GM06990 (cell line): ENCODE data around the gene PRG2.

Experiments used
- DNase-seq: peaks from one replicate; pipeline ENCODE4 v3.0.0-alpha.2; 2011; ENCODE audit not compliant: insufficient read length; ENCODE audit errors: extremely low read depth
- H3K27me3 ChIP-seq: replicated peaks from 2 replicates; pipeline ENCODE4 v1.6.0; 2011; ENCODE audit warnings: low read length; ENCODE audit not compliant: control insufficient read depth, insufficient read depth
- H3K36me3 ChIP-seq: 2 replicates; pipeline ENCODE4 v1.5.1; 2011; ENCODE audit warnings: low read length; ENCODE audit not compliant: control insufficient read depth, insufficient read depth
- H3K4me3 ChIP-seq: replicated peaks from 2 replicates; pipeline ENCODE4 v1.5.1; 2011; ENCODE audit warnings: low read depth, mild to moderate bottlenecking, control low read depth, low read length
- TF ChIP-seq, protein P1 (sequence below): IDR thresholded peaks from 2 replicates; pipeline ENCODE4 v1.5.1; 2011; ENCODE audit warnings: low read length, control low read depth, mild to moderate bottlenecking, inconsistent platforms; ENCODE audit not compliant: insufficient read depth, poor library complexity, severe bottlenecking

The PRG2 gene

GRCh38 chr11:57426929-57427726 is 36.7 kb upstream of the PRG2 start, which contains the start of gene SLC43A3:
SLC43A3 (minus strand) TSS chr11:57427121; CDS start chr11:57426172, 949 bp downstream.
- H3K36me3 ChIP-seq: peaks cover 11% of the 10 kb centered on the region
- TF ChIP-seq, protein P1, sequence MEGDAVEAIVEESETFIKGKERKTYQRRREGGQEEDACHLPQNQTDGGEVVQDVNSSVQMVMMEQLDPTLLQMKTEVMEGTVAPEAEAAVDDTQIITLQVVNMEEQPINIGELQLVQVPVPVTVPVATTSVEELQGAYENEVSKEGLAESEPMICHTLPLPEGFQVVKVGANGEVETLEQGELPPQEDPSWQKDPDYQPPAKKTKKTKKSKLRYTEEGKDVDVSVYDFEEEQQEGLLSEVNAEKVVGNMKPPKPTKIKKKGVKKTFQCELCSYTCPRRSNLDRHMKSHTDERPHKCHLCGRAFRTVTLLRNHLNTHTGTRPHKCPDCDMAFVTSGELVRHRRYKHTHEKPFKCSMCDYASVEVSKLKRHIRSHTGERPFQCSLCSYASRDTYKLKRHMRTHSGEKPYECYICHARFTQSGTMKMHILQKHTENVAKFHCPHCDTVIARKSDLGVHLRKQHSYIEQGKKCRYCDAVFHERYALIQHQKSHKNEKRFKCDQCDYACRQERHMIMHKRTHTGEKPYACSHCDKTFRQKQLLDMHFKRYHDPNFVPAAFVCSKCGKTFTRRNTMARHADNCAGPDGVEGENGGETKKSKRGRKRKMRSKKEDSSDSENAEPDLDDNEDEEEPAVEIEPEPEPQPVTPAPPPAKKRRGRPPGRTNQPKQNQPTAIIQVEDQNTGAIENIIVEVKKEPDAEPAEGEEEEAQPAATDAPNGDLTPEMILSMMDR: no peak
- peak within 1 kb of the TSS; percentile 86 for H3K4me3 ChIP-seq
- peak; percentile 86 for DNase-seq
- no peaks in the 10 kb centered on the region for H3K27me3 ChIP-seq

GRCh38 chr11:57426439-57426928 is 36.0 kb upstream of the PRG2 start:
- peaks cover 11% of the 10 kb centered on the region for H3K36me3 ChIP-seq
- DNase-seq: no peak
- H3K27me3 ChIP-seq: no peaks in the 10 kb centered on the region
- H3K4me3 ChIP-seq: peak overlapping the region; percentile 86
- TF ChIP-seq, protein P1: no peak

DNA sequence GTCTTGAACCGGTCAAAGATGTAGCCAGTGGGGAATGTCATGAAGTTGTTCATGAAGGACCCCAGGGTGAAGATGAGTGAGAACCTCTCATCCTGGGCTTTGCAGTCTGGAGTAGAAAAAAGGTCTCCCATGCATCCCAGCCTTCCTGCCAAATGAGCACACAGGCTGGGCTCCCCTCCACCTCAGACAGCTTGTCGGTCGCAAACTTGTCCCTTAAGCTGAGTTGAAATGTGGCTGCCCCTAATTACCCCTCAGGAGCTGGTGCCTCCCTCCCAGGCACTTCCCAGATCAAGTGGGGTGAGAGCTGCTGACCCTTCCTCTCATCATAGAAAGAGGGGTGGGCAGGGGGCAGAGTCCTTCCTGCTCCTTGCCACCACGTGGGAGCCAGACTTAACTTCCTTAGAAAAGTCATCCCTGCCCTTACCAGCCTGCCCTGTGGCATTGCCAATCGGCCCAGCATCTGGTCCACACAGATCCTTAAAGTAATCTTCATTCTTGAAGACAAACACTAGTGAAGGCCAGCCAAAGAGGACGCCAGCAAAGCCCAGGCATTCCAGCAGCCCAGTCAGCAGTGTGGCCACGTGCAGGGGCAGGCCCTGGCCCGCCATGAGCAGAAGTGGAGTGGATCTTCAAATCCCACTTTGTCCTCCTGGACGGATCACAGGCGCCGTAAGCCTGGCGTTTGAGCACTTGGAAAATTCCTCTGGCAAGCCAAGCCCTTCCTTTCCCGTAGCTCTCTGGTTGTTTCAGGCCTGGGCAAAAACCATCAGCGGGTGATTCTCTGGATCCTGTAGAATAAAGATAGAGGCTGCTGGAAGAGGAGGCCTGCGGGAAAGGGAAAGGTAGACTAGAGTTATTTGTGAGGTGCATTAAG is 35.4 kb upstream of the PRG2 start:
- H3K27me3 ChIP-seq: no peaks in the 10 kb centered on the region
- peaks cover 18% of the 10 kb centered on the region for H3K36me3 ChIP-seq
- DNase-seq: peak; percentile 33
- H3K4me3 ChIP-seq: peak overlapping the region; percentile 86
- TF ChIP-seq, protein P1: no peak

DNA sequence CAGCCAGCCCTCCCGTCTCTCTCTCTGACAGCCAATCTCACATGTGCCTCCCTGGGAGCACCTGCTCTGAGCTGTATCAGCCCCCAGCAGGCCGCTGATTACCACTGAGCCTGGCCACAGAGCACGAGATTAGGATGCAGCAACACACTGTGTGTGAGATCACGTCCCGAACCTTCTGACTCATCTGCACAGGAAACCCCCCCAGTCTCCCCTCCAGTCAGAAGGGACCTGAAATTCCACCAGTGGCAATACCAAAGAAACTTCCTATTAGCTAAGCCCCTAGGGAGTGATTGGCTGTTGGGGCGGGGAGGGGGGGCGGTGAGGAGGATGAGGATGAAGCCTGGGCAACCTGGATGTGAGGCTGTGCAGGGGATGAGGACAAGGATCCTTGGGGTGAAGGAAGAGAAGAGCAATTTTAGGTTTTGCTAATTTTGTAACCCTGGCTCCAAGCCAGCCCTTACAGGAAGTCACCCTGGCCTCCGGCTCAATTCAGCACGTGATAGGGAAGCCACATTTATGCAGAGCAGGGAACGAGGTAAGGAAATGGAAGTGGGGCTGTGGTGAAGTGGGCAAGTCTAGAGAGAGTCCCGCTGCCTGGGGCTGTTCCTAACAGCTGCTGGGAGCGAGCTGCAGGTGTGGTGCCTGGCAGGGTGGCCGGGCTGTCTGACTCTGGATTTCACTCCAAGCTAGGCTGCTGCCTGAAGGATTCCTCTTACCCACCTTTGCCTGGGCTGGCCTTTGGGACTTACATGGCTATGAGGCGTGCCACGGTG is 34.5 kb upstream of the PRG2 start:
- Histone ChIP-seq H3K27me3 (no peaks in the 10 kb centered on the region), H3K4me3 (peak overlapping the region; percentile 86), H3K36me3 (peaks cover 24% of the 10 kb centered on the region)
- TF ChIP-seq, protein P1: no peak
- peak; percentile 86 for DNase-seq

- H3K27me3 ChIP-seq: no peaks in the 10 kb centered on the region
- peaks cover 30% of the 10 kb centered on the region for H3K36me3 ChIP-seq
- no peak for DNase-seq
- H3K4me3 ChIP-seq: peak overlapping the region; percentile 86
- TF ChIP-seq, protein P1: no peak
These were observed 33.8 kb upstream of the PRG2 start for GRCh38 chr11:57424137-57424791.
